Cerebellar cortex (tissue), 1 donor: ENCODE data around the gene SDK1.

ENCODE experiments used
- DNase-seq: peaks from one replicate; pipeline ENCODE4 v3.0.0-alpha.2; 2015; ENCODE audit warnings: low spot score

SDK1 gene

GRCh38 chr7:3464900-3465622 is 164.0 kb downstream of the SDK1 start:
- DNase-seq, result no peak

GRCh38 chr7:3466261-3466660 is 165.2 kb downstream of the SDK1 start:
- DNase-seq, result no peak

DNA sequence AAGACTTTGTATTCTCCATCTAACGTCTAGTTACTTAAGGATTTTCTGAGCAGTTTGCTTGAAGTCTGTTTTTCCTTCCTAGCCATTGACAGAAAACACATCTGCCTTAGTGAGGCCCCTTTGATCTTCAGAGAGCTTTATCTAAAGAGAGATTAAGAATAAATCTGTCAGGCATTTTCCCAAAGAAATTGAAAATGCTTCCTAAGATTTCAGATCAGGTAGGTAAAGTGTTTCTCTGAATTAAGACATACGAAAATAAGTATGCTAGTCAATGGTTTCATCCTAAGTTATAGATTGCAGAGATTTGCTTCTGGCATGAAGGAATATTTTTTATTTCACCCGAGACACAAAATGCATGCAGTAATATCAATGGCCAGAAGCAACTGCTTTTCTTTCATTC is 168.6 kb downstream of the SDK1 start:
- DNase-seq, result no peak

GRCh38 chr7:3480197-3480596 is 179.1 kb downstream of the SDK1 start:
- no peak for DNase-seq

DNA sequence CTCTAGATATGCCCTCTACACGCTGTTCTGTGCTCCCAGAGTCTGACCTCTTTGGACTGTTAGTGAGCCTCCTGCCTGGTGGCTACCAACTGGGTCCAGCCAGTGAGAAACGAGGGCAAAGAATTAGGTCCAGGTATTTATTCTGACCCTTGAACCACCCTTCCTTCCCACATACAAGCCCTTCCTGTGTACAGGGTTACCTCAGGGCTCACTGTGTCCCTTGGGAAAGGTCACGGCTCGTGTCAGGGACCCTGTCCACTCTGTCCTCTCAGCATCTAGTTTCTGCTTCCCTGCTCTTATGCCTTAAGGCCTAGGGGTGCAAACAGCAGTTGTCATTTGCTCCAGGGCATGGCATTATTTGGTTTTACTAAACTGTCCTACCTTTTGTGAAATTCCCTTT is 180.4 kb downstream of the SDK1 start:
- no peak for DNase-seq

GRCh38 chr7:3482147-3482921 is 181.3 kb downstream of the SDK1 start:
- DNase-seq, result peak; percentile 4

GRCh38 chr7:3486841-3487240 is 185.8 kb downstream of the SDK1 start:
- DNase-seq, result no peak

GRCh38 chr7:3488829-3489228 is 187.8 kb downstream of the SDK1 start:
- DNase-seq, result no peak

GRCh38 chr7:3493499-3493898 is 192.4 kb downstream of the SDK1 start:
- DNase-seq, result no peak

GRCh38 chr7:3494947-3495346 is 193.9 kb downstream of the SDK1 start:
- DNase-seq, result no peak

DNA sequence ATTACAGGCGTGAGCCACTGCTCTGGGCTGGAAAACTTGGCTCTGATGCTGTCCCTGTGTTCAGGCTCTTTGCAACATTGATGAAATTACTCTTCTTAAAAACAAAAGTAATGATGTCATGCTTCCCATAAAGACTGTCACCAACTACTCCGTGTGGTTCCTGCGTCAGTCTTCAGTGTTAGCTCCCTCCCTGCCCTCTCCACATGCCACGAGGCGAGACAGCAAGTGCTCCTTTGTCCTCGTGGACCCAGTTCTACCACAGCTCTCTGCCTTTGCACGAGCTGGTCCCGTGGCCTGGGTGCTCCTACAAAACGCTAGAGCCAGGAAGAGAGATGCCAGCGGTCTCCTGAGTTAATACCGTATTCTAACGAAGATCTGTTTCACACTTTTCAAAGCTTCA is 194.5 kb downstream of the SDK1 start:
- no peak for DNase-seq

DNA sequence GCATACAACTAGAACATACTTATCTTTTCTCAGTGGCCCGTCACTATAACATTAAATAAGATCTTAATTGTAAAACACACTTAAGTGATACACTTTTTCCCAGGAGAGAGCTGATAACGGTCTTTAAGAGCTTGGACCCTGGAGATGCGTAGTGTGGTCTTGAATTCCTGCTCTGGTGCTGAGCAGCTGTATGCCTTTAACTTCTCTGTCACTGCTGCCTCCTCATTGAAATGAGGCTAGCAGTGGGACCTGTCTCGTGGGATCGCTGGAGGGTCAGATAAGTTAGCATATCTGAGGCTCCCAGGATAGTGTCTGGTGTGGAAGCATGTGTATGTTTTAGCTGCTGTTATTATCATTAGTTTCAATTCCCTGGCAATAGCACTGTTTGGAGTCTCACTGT is 194.9 kb downstream of the SDK1 start:
- DNase-seq, result no peak

DNA sequence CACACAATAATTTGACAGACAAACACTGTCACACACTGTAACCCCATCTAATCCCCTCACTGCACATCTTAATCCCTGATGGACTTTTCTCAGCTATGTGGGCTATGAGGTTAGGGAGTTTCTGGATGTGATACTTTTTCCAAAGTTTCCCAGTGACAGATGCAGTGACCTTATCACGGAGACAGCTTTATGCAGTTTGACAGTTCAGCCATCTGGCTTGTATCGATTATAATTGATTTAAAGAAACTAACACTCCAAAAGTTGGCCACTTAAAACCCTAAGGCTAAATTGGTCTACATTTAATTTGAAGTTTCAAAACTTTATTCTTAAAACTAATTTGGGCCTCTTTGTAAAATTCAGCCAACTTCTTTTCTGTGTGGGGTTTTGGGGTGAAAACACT is 196.7 kb downstream of the SDK1 start:
- no peak for DNase-seq

GRCh38 chr7:3501671-3502070 is 200.6 kb downstream of the SDK1 start:
- no peak for DNase-seq

DNA sequence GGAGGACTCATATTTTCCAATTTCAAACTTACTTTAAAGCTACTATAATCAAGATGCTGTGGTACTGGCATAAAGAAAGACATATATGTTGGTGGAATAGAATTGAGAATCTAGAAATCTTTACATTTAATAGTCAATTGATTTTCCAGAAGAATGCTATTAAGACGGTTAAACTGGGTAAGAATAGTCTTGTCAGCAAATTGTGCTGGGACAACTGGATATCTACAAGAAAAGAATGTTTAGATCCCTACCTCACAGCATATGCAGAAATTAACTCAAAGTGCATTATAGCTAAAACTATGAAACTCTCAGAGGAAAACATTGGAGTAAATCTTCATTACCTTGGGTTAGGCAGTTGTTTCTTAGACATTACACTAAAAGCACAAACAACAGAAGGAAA is 203.3 kb downstream of the SDK1 start:
- DNase-seq, result no peak

- DNase-seq, result no peak
Measured at GRCh38 chr7:3510101-3511020, 209.3 kb downstream of the SDK1 start.

DNA sequence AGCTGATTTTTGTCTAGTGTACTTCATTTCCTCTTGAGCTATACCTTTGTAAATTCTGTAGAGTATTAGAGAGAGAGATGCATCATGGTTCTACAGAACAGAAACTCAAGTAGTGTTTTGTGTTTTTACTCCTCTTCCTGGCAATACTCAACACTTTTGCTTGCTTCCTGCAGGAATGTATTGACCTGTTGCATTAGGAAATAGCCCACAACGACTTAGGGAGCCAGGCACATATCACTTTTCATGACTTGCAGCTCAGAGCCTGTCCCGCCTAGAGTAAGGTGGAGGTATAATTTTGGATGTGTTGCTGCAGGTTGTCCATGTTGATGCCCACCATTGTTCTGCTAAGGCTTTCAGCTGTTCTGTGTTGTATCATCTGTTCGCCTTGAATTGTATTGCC is 216.3 kb downstream of the SDK1 start:
- no peak for DNase-seq

GRCh38 chr7:3518546-3518945 is 217.5 kb downstream of the SDK1 start:
- no peak for DNase-seq

DNA sequence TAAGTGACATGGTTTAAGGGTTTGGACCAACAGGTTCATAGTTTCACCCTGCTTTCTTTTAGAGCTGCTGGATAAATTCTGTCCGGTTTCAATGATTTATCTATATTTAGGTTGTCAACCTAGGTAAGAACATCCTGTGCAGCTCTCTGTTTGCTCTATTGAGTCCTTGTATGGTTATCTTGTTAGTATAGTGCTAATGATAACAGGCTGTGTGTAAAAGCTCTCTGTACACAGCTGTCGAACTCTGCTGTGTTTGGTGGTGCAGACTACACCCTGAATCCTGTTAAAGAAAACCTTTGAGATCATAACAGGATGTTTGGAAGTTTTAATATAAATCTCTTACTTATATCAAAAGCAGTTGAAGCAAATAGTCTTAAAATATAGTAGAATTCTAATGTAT is 219.2 kb downstream of the SDK1 start:
- DNase-seq, result no peak

- no peak for DNase-seq
Measured at GRCh38 chr7:3527496-3528124, 226.6 kb downstream of the SDK1 start.

DNA sequence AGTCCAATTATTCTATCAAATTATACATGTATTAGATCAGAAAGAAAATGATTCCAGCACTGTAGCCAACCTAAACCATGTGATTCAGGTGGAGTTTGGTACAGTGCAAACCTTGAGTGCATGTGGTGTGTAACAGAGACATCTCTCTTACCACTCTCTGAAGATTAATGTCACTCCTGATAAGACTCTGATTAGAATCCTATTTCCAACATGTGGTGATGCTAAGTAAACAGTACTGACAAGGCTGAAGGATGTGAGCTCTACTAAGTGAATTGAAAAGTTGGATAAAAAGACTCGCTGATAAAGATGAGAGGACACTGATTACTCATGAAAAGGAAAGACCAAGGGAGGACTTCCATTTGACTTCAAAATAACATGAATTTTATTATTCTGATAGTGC is 232.0 kb downstream of the SDK1 start:
- no peak for DNase-seq

DNA sequence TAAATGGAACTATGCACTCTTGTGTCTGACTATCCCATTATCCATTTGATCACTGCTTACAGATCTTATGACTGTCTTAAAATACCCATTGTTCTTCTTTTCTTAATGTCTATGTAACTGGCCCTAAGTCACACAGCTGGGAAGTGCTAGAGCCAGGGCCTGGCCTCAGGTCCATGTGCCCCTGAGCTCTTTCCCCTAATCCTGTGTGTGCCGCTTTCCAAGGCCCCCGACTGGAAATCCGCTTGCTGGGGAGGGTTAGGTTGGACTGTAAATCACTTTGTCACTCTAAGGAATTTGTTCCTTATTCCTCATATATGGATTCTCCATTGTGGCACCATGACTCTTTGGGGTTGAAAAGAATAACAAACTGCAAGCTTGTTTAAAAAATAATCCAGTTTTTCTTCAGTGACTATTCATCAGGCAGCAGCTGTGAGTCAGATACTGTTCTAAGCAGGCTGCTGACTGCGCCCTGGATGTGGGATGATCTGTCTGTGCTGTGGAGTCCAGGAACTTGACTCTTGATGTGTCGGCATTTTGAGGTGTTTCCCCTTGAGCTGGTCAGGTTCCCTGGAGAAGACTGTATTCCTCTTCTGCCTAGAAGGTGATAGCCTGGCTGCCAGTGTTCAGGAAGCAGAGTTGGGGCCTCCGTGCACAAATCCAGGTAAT is 236.3 kb downstream of the SDK1 start:
- no peak for DNase-seq
